MM.1S (cell line): ENCODE measurements around the gene NAA11.

Experiments used
- DNase-seq: peaks from one replicate; pipeline ENCODE4 v3.0.0-alpha.2; 2015
- H2AFZ ChIP-seq: fragments of 300-600 bp; sonication (generic); 2 replicates; pipeline ENCODE4 v1.6.0; 2016; ENCODE audit warnings: antibody characterized with exemption, low read length
- H3F3A ChIP-seq: fragments of 300-600 bp; sonication (generic); 2 replicates; pipeline ENCODE4 v1.6.1; 2016; ENCODE audit warnings: mild to moderate bottlenecking, antibody characterized with exemption, low read length, moderate library complexity, mixed read lengths; ENCODE audit not compliant: insufficient read depth
- H3K27ac ChIP-seq: fragments of 300-600 bp; sonication (generic); 2 replicates; pipeline ENCODE4 v1.5.1; 2016; ENCODE audit warnings: mild to moderate bottlenecking, low read length
- H3K27me3 ChIP-seq: fragments of 300-600 bp; sonication (generic); replicated peaks from 2 replicates; pipeline ENCODE4 v1.6.0; 2016; ENCODE audit warnings: low read length; ENCODE audit not compliant: insufficient read depth
- H3K36me3 ChIP-seq: fragments of 300-600 bp; sonication (generic); replicated peaks from 2 replicates; pipeline ENCODE4 v1.6.1; 2016; ENCODE audit warnings: mild to moderate bottlenecking, low read length, mixed read lengths; ENCODE audit not compliant: insufficient read depth
- H3K4me1 ChIP-seq: fragments of 300-600 bp; sonication (generic); 2 replicates; pipeline ENCODE4 v1.6.1; 2016; ENCODE audit warnings: low read length, mixed read lengths
- H3K4me2 ChIP-seq: fragments of 300-600 bp; sonication (generic); 2 replicates; pipeline ENCODE4 v1.6.0; 2016; ENCODE audit warnings: low read depth, low read length
- H3K4me3 ChIP-seq: fragments of 300-600 bp; sonication (generic); 2 replicates; pipeline ENCODE4 v1.5.1; 2016; ENCODE audit warnings: low read length, mixed read lengths
- H3K79me2 ChIP-seq: fragments of 300-600 bp; sonication (generic); 2 replicates; pipeline ENCODE4 v1.6.1; 2016; ENCODE audit warnings: mixed run types, low read length, mixed read lengths
- H3K9ac ChIP-seq: fragments of 300-600 bp; sonication (generic); 2 replicates; pipeline ENCODE4 v1.6.1; 2016; ENCODE audit warnings: low read length, mixed read lengths
- H3K9me2 ChIP-seq: fragments of 300-600 bp; sonication (generic); replicated peaks from 2 replicates; pipeline ENCODE4 v1.6.1; 2016; ENCODE audit warnings: mild to moderate bottlenecking, low read length, mixed read lengths; ENCODE audit not compliant: insufficient read depth
- H3K9me3 ChIP-seq: fragments of 300-600 bp; sonication (generic); replicated peaks from 2 replicates; pipeline ENCODE4 v1.6.1; 2016; ENCODE audit warnings: mild to moderate bottlenecking, low read length, mixed read lengths; ENCODE audit not compliant: insufficient read depth
- H4K20me1 ChIP-seq: fragments of 300-600 bp; sonication (generic); 2 replicates; pipeline ENCODE4 v1.6.1; 2016; ENCODE audit warnings: mild to moderate bottlenecking, low read length, moderate library complexity, mixed read lengths; ENCODE audit not compliant: insufficient read depth
- CTCF ChIP-seq: fragments of 300-600 bp; sonication (generic); IDR thresholded peaks from 2 replicates; pipeline ENCODE4 v1.5.1; 2016; ENCODE audit warnings: antibody characterized with exemption, low read length, mixed read lengths
- EZH2 ChIP-seq: fragments of 300-600 bp; sonication (generic); optimal IDR thresholded peaks from 2 replicates; pipeline ENCODE3; 2017; ENCODE audit warnings: low read depth, mild to moderate bottlenecking, antibody characterized with exemption, low read length, mixed read lengths
- EZH2phosphoT487 ChIP-seq: fragments of 300-600 bp; sonication (generic); IDR thresholded peaks from 2 replicates; pipeline ENCODE4 v1.6.1; 2018; ENCODE audit warnings: antibody characterized with exemption, low read length

The NAA11 gene

GRCh38 chr4:79290376-79290775, 35.5 kb downstream of the NAA11 start:
- no peak for TF ChIP-seq EZH2
- TF ChIP-seq CTCF, result no peak
- no peak for TF ChIP-seq EZH2phosphoT487

DNA sequence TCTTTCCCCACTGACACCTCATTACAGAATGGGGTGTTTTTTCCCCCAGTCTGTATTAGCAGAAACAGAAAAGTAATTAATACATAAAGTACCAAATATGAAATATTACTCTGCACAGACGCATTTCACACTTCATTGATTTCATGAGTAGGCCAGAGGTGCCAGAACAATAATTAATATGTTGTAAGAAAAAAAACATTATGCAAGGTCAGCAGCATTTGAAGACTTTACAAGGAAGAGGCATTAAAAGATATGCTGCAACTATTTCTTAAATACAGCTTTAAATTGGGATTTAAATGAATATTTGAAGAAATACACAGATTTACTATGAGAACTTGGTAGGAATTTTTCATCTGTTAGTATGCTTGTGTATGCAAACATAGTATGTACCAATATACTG, 37.7 kb downstream of the NAA11 start:
- no peaks in the 10 kb centered on the region for H3K4me1 ChIP-seq
- no peak overlapping the region for H3K4me2 ChIP-seq
- no peaks in the 10 kb centered on the region for H4K20me1 ChIP-seq
- no peaks in the 10 kb centered on the region for H3K27me3 ChIP-seq
- H3F3A ChIP-seq, result no peaks in the 10 kb centered on the region
- H3K27ac ChIP-seq, result no peak overlapping the region
- H3K9ac ChIP-seq, result no peak overlapping the region
- DNase-seq, result no peak
- no peaks in the 10 kb centered on the region for H3K79me2 ChIP-seq
- H3K4me3 ChIP-seq, result no peak overlapping the region
- H3K36me3 ChIP-seq, result no peaks in the 10 kb centered on the region
- no peak for TF ChIP-seq EZH2
- no peak for TF ChIP-seq EZH2phosphoT487
- TF ChIP-seq CTCF, result no peak
- no peaks in the 10 kb centered on the region for H3K9me2 ChIP-seq
- no peak overlapping the region for H2AFZ ChIP-seq
- H3K9me3 ChIP-seq, result no peaks in the 10 kb centered on the region

More at GRCh38 chr4:79290376-79290775, 35.5 kb downstream of the NAA11 start:
- H3K9me2 ChIP-seq, result no peaks in the 10 kb centered on the region
- H3K79me2 ChIP-seq, result no peaks in the 10 kb centered on the region
- H3K27ac ChIP-seq, result no peak overlapping the region
- no peak for DNase-seq
- no peak overlapping the region for H3K4me2 ChIP-seq
- no peak overlapping the region for H3K9ac ChIP-seq
- no peaks in the 10 kb centered on the region for H3K36me3 ChIP-seq
- H3K4me3 ChIP-seq, result no peak overlapping the region
- H2AFZ ChIP-seq, result no peak overlapping the region
- H3K9me3 ChIP-seq, result no peaks in the 10 kb centered on the region
- no peaks in the 10 kb centered on the region for H3K4me1 ChIP-seq
- H4K20me1 ChIP-seq, result no peaks in the 10 kb centered on the region
- H3F3A ChIP-seq, result no peaks in the 10 kb centered on the region
- no peaks in the 10 kb centered on the region for H3K27me3 ChIP-seq

DNA sequence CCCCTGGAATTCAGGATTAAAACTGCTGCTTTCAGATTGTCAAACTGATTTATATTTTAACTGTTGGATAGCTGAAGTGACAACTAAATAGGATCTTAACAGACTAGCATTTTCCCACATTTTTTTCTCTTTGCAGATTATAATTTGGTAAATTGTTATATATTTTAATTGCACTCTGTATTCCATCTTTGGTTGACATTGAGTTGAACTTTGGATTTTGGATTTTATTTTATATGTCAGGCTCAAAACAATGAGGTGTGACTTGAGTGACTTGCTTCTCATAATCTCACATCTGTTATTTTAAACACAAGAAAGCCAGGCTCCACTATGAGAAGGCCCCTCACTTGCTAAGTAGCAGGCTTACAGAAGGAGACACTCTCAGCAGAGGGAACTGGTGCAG, 38.1 kb downstream of the NAA11 start:
- DNase-seq, result no peak
- H3K27me3 ChIP-seq, result no peaks in the 10 kb centered on the region
- TF ChIP-seq EZH2 (no peak), EZH2phosphoT487 (no peak), CTCF (no peak)
- no peak overlapping the region for H2AFZ ChIP-seq
- H3K36me3 ChIP-seq, result no peaks in the 10 kb centered on the region
- H3K4me1 ChIP-seq, result no peaks in the 10 kb centered on the region
- H3K9me3 ChIP-seq, result no peaks in the 10 kb centered on the region
- H3F3A ChIP-seq, result no peaks in the 10 kb centered on the region
- H3K27ac ChIP-seq, result no peak overlapping the region
- H3K4me2 ChIP-seq, result no peak overlapping the region
- H3K9ac ChIP-seq, result no peak overlapping the region
- no peaks in the 10 kb centered on the region for H3K79me2 ChIP-seq
- no peaks in the 10 kb centered on the region for H3K9me2 ChIP-seq
- no peaks in the 10 kb centered on the region for H4K20me1 ChIP-seq
- no peak overlapping the region for H3K4me3 ChIP-seq
